Natural killer cell (primary cell): ENCODE measurements around the gene LRRC32. TPM values are rescaled to one million over a fixed set of nuclear protein-coding genes. Genes with fewer than 3 reads are reported as not detected.
A peak's percentile ranks its signal among the peaks of the same experiment; 100 is the strongest.

Source experiments
- ATAC-seq, 3 donors: fragments of 150-1000 bp in 2 of 3; fragments of 200-7000 bp in 1 of 3; cut with Tn5 transposase; 1 replicate in 1 of 3; 2 replicates in 2 of 3; pipeline ENCODE4 v1.10.0; 2021; ENCODE audit warnings: mild to moderate bottlenecking in 2 of 3, moderate library complexity in 2 of 3
- DNase-seq, 2 donors: peaks; one replicate each; pipeline versions ENCODE4 v3.0.0 to v3.0.0-alpha.2; 2013 to 2021; ENCODE audit warnings: mixed read lengths in 1 of 2
- H3K27ac ChIP-seq: one replicate; pipeline ENCODE4 v1.5.1; 2013; ENCODE audit warnings: mild to moderate bottlenecking, low read length
- H3K27me3 ChIP-seq: one replicate; pipeline ENCODE4 v1.6.1; 2013; ENCODE audit warnings: low read length; ENCODE audit not compliant: control insufficient read depth, insufficient read depth
- H3K36me3 ChIP-seq: one replicate; pipeline ENCODE4 v1.6.1; 2013; ENCODE audit warnings: low read length; ENCODE audit not compliant: control insufficient read depth, insufficient read depth
- H3K4me1 ChIP-seq: one replicate; pipeline ENCODE4 v1.6.1; 2013; ENCODE audit warnings: low read length; ENCODE audit not compliant: control insufficient read depth, insufficient read depth
- H3K4me3 ChIP-seq: one replicate; pipeline ENCODE4 v1.5.1; 2013; ENCODE audit warnings: low read length
- H3K9me3 ChIP-seq: one replicate; pipeline ENCODE4 v1.6.1; 2013; ENCODE audit warnings: low read length; ENCODE audit not compliant: control insufficient read depth, insufficient read depth
- H3K27ac Mint-ChIP-seq, 2 donors: one replicate each; pipeline ENCODE4 v1.8.0; 2022; ENCODE audit warnings: mild to moderate bottlenecking in 2 of 2, mixed read lengths in 2 of 2, moderate library complexity in 1 of 2
- H3K27me3 Mint-ChIP-seq, 2 donors: one replicate each; pipeline ENCODE4 v1.8.0; 2022; ENCODE audit warnings: low read depth in 2 of 2, mixed read lengths in 2 of 2
- H3K36me3 Mint-ChIP-seq: one replicate; pipeline ENCODE4 v1.8.0; 2022; ENCODE audit warnings: mixed read lengths
- H3K4me1 Mint-ChIP-seq, 2 donors: one replicate each; pipeline ENCODE4 v1.8.0; 2022; ENCODE audit warnings: mixed read lengths in 2 of 2
- H3K4me3 Mint-ChIP-seq: one replicate; pipeline ENCODE4 v1.8.0; 2022; ENCODE audit warnings: mild to moderate bottlenecking, moderate library complexity, mixed read lengths
- H3K9me3 Mint-ChIP-seq, 2 donors: one replicate each; pipeline ENCODE4 v1.8.0; 2022; ENCODE audit warnings: mixed read lengths in 2 of 2
- CTCF ChIP-seq: fragments of 200-600 bp; IDR thresholded peaks from one replicate; pipeline ENCODE4 v1.8.0; 2022; ENCODE audit warnings: antibody characterized with exemption
- WGBS: methylation state at CpG from one replicate; pipeline ENCODE4 v1.1.7; 2013; ENCODE audit warnings: missing lambda C conversion rate; ENCODE audit not compliant: insufficient coverage; 5-methylcytosine and 5-hydroxymethylcytosine counted together
- intact Hi-C: fragments of 100-400 bp; cut with micrococcal nuclease; formaldehyde crosslinking; loops from one replicate; pipeline ENCODE4 v1.14.2; 2022
- total RNA-seq, 4 donors: library from RNA; stranded (reverse); fragments of 120-200 nt in 1 of 4; gene quantifications; one replicate each; pipeline versions ENCODE4 v1.2.3 to v1.2.4, GENCODE V29; 2013 to 2022

The LRRC32 gene
- total RNA-seq, 3 donors from 2014 or later (not counting 1 experiment from before 2014, with no cell fraction given) = 0.14 to 1.4 (median 1.4) TPM

DNA sequence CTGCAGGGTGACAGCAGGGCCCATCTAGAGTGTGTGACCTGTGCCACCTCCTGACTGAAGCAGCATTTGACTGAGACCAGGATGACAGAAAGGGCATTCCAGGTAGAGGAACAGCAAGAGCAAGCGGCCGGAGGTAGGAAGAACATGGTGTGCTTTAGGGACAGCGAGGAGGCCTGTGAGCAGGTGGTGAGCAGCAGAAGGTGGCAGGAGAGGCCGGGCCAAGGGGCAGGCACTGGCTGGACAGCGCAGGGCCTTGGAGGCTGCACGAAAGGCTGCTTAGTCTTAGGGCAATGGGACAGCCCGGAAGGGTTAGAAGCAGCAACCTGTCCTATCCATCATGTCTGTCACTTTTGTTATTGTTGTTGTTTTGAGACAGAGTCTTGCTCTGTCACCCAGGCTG lies 17.6 kb upstream of the LRRC32 start:
- TF ChIP-seq CTCF = no peak
- H3K4me3 Mint-ChIP-seq = no peak overlapping the region
- peaks cover 0 to 6% of the 10 kb centered on the region in 2 donors for H3K27me3 Mint-ChIP-seq
- intact Hi-C loops = no loop called here
- no peak overlapping the region for H3K27ac Mint-ChIP-seq
- Histone ChIP-seq H3K27me3 (no peaks in the 10 kb centered on the region), H3K9me3 (no peaks in the 10 kb centered on the region), H3K4me3 (no peak overlapping the region), H3K27ac (no peak overlapping the region), H3K4me1 (peaks cover 16% of the 10 kb centered on the region), H3K36me3 (no peaks in the 10 kb centered on the region)
- H3K36me3 Mint-ChIP-seq = no peaks in the 10 kb centered on the region
- ATAC-seq (no peak), DNase-seq (no peak)
- no peaks in the 10 kb centered on the region for H3K9me3 Mint-ChIP-seq
- H3K4me1 Mint-ChIP-seq = peaks cover 13 to 14% of the 10 kb centered on the region in 2 donors
- WGBS = 95% methylated on average over 7 of the region's 7 CpGs

DNA sequence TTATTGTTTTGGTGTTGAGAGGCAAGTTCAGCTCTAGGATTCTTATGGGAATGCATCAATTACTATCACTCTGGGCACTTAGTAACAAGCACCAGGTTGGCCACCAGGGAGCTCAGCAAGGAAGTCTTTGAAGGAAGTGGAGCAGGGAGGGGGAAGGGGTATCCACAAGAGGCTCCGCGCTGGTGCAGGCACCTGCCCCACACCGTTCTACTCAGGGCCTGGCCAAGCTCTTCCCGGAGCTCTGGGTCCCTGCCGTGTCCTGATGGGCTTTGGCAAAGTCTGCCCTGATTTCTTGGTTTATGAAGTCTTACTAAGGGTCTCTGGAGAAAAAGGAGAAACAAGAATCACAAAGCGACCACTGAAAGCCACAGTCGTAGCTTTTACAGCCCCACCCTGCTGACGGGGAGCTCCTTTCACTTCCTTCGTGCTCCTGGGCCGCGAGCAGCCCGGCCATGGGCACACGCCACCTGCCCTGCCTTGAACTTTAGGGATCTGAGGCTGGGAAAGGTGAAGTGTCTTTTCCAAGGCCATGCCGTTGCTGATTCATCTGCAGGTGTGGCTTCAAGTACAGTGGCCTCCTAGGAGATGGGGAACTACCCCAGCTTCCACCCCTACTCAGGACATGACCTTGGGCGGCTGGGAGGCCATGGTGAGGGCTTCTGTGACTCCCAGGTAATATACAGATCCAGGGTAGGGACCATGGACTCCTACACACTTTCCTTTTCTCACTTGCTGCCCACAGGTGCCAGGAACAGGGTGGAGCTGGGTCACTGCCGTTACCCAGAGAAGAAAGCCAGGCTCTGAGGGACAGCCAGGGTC lies 15.9 kb upstream of the LRRC32 start:
- Mint-ChIP-seq H3K36me3 (no peaks in the 10 kb centered on the region), H3K27ac (peak overlapping the region in 1 of 2 donors; percentile 69), H3K9me3 (no peaks in the 10 kb centered on the region), H3K4me1 (peaks cover 13 to 14% of the 10 kb centered on the region in 2 donors), H3K4me3 (peak overlapping the region; percentile 62), H3K27me3 (peaks cover 9 to 10% of the 10 kb centered on the region in 2 donors)
- WGBS = 13% methylated on average over 16 of the region's 16 CpGs
- Histone ChIP-seq H3K27me3 (peaks cover 3% of the 10 kb centered on the region), H3K27ac (peak overlapping the region; percentile 21), H3K4me1 (peaks cover 16% of the 10 kb centered on the region), H3K4me3 (no peak overlapping the region), H3K9me3 (no peaks in the 10 kb centered on the region), H3K36me3 (no peaks in the 10 kb centered on the region)
- DNase-seq = peak in 1 of 2 donors; percentile 31
- no peak for TF ChIP-seq CTCF
- intact Hi-C loops = no loop called here
- peak in 2 of 3 donors; percentile 27 to 58 for ATAC-seq

DNA sequence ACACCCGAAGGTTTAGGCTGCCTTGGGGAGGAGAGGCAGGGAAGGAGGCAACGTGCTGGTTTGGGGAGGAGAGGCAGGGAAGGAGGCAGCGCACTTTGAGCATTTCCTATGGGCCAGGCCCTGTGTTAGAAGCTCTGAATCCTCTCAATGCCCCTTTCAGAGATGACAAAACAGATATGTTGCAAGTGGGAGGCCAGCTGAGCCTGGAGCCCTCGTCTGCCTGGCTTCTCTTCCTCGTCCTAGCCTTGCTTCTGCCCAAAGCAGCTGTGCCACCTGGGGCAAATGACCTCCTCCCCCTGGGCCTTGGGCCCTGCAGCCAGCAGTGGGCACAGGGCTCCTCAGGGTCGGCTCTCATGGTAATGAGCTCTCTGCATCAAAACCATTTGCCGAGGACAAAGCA lies 15.3 kb upstream of the LRRC32 start:
- no peak for TF ChIP-seq CTCF
- Histone ChIP-seq H3K9me3 (no peaks in the 10 kb centered on the region), H3K4me1 (peaks cover 19% of the 10 kb centered on the region), H3K4me3 (no peak overlapping the region), H3K27me3 (peaks cover 3% of the 10 kb centered on the region), H3K27ac (no peak overlapping the region), H3K36me3 (no peaks in the 10 kb centered on the region)
- WGBS = 58% methylated on average over 7 of the region's 7 CpGs
- Mint-ChIP-seq H3K4me1 (peaks cover 13 to 14% of the 10 kb centered on the region in 2 donors), H3K27me3 (peaks cover 11 to 13% of the 10 kb centered on the region in 2 donors), H3K36me3 (no peaks in the 10 kb centered on the region), H3K27ac (peak overlapping the region in 1 of 2 donors; percentile 69), H3K9me3 (no peaks in the 10 kb centered on the region), H3K4me3 (peak overlapping the region; percentile 62)
- intact Hi-C loops = no loop called here
- DNase-seq (no peak), ATAC-seq (no peak)
